Measurements from ENCODE around the gene GOLGA6B.

Gene GOLGA6B

DNA sequence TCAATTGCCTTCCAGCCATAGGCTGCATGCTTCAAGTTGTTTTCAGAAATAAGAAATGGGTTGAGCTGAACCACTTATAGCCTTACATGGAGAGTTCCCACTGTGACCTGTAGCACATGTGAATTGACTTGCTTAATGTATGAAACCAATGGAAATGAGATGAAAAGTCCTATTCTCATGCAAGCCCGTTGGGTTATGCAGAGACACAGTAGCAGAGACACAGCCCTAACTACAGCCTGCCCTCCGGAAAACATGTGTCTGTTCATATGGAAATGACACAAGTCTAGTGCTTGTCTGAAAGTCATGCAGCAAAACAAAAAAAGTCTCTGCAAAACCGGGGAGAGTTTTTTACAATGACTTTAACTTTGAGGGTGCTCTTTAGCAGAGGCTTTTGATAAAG, 17.0 kb downstream of the GOLGA6B start:
- no peak overlapping the region for H3K4me3 ChIP-seq (ENCODE audit: low read depth, low read length)
- TF ChIP-seq, protein P1, sequence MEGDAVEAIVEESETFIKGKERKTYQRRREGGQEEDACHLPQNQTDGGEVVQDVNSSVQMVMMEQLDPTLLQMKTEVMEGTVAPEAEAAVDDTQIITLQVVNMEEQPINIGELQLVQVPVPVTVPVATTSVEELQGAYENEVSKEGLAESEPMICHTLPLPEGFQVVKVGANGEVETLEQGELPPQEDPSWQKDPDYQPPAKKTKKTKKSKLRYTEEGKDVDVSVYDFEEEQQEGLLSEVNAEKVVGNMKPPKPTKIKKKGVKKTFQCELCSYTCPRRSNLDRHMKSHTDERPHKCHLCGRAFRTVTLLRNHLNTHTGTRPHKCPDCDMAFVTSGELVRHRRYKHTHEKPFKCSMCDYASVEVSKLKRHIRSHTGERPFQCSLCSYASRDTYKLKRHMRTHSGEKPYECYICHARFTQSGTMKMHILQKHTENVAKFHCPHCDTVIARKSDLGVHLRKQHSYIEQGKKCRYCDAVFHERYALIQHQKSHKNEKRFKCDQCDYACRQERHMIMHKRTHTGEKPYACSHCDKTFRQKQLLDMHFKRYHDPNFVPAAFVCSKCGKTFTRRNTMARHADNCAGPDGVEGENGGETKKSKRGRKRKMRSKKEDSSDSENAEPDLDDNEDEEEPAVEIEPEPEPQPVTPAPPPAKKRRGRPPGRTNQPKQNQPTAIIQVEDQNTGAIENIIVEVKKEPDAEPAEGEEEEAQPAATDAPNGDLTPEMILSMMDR (IDR thresholded peaks at IDR 0.05; ENCODE audit: borderline replicate concordance, insufficient read depth, low read depth, low read length) = no peak

- TF ChIP-seq, protein P1 (IDR thresholded peaks at IDR 0.05; ENCODE audit: borderline replicate concordance, insufficient read depth, low read depth, low read length) = no peak
- H3K4me3 ChIP-seq (ENCODE audit: low read depth, low read length) = no peak overlapping the region
Observed at GRCh38 chr15:72676838-72677237, 22.3 kb downstream of the GOLGA6B start.

DNA sequence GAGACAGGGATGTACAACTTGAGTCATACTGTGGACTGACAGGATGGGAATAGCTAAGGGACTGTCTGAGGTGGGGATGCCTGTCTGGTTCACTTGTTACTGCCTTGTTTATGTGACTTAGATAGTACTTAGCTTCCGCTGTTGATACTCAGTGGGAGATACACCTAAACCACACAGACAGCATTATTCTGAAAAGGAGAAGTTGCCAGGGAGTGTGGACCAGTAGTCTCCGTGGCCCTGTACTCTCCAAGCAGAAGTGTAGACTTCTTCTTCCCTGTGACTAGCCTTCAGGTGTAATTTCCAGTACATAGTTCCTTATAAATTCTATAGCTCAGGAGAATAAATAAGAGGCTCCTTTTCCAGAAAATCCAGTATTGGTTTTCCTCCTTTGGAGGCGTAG, 26.4 kb downstream of the GOLGA6B start:
- no peak overlapping the region for H3K4me3 ChIP-seq (ENCODE audit: low read depth, low read length)
- TF ChIP-seq, protein P1 (IDR thresholded peaks at IDR 0.05; ENCODE audit: borderline replicate concordance, insufficient read depth, low read depth, low read length) = no peak

DNA sequence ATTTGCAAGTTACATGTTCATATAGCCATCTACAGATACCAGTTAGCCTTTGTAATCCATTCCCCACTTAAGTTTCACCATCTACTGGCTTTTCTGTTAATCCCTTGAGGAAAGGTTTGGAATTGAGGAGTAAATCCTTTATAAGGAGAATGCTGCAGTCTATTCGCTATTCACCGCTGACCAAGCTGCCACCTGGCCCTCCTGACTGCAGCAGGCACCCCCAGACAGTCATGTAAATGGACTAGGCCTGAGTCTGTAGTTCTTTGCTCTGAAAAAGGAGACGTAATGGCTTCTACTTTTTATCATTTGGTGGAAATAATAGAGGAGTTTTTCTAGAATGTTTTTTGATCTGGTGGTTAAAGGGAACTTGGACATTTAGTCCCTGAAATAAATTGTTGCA, 28.3 kb downstream of the GOLGA6B start:
- TF ChIP-seq, protein P1 (IDR thresholded peaks at IDR 0.05; ENCODE audit: borderline replicate concordance, insufficient read depth, low read depth, low read length) = no peak
- no peak overlapping the region for H3K4me3 ChIP-seq (ENCODE audit: low read depth, low read length)

DNA sequence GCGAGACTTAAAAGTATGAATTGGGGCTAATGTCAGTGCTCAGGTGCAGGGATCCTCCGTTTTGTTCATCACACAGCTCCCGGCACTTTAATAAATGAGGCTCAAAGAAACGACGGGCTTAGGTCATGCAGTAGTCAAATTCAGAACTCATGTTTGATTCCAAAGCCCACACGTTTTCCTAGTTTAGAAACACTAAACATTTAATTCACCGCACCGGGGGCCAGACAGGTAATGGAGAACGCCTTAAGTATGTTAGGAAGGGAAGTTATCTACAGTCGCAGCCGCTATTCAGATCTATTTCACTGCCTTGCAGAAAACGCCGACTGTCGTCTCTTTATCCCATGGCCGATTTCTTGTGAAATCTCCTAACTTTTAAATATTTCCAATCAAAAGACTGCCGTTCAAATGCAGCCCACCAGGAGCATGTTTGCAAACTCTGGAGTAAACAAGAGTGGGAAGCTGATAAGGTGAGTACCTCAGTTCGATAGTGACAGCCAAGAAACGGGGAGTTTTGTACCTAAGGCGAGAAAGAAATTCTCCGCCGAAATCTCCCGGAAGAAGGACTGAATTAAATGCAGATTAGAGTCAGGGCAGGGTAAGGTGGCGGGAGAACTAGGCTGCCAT, 30.9 kb downstream of the GOLGA6B start:
- TF ChIP-seq, protein P1 (IDR thresholded peaks at IDR 0.05; ENCODE audit: borderline replicate concordance, insufficient read depth, low read depth, low read length) = no peak
- peak overlapping the region; percentile 87 for H3K4me3 ChIP-seq (ENCODE audit: low read depth, low read length)

DNA sequence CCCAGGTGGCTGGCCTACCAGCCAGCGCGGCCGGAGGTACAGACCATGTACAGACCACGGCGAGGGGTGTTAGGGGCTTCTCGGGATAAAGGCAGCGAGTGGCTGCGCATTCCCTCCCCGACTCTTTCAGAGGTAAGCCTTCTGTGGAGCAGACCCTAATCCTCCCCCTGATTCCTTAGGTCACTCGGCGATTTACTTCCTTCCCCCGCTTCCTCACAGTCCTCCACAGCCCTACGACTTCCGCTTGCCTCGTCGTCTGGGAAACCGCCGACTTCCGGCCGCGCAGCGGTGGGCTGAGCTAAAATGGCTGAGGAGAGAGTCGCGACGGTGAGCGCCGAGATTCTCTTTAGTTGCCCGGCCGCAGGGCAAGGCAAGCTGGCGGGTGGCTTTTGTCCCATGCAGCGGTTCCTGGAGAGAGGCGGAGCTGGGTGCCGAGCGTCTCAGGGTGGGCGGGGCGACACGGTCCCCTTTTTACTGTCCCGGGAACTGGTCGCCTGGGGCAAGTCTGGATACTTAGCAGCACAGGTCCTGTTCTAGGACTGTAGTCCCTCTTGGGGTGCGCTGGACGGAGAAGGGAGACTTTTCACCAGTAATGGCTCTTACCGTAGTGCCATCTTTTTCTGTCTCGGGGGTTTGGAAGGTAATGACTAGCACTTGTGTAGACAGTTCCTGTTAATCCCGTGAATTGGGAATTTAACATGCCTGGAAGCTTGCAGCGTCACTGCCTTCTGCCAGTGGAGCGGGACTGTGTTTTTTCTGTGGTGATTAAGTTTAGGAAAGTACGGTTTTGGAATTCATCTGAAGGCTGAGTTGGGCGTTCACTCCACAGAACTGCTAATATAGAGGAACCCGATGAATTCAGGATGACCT, 31.7 kb downstream of the GOLGA6B start, which contains the start of the genes BBS4 and HIGD2B:
BBS4 (plus strand) TSS at position 283 of the 870 bp plus-strand sequence; CDS start at position 304, 21 bp downstream.
HIGD2B (minus strand) TSS at position 258 of the 870 bp plus-strand sequence. CDS start 9,808 bp downstream, outside the sequence.
- TF ChIP-seq, protein P1 (IDR thresholded peaks at IDR 0.05; ENCODE audit: borderline replicate concordance, insufficient read depth, low read depth, low read length) = no peak

More for the DNA sequence above, 31.7 kb downstream of the GOLGA6B start, which contains the start of the genes BBS4 and HIGD2B:
- H3K4me3 ChIP-seq (ENCODE audit: low read depth, low read length) = peak within 1 kb of the TSS; percentile 87

Measured in GM12875 (cell line).